Adrenal gland (tissue), 5 donors: ENCODE results near the gene SELENOO.

Experiments used
- POLR2A ChIP-seq, 2 donors: fragments of 450-650 bp; IDR thresholded peaks; one replicate each; pipeline ENCODE4 v1.6.1; 2017; ENCODE audit warnings: antibody characterized with exemption in 2 of 2, mild to moderate bottlenecking in 2 of 2, moderate library complexity in 1 of 2
- TF ChIP-seq, protein P1 (sequence below), 6 experiments: fragments of 450-650 bp in 4 of 6; fragments of 200-600 bp in 2 of 6; sonication (generic) in 1 of 6; IDR thresholded peaks; 1 replicate in 5 of 6; 2 replicates in 1 of 6; pipeline versions ENCODE4 v1.5.1 to v1.8.0; 2016 to 2021; ENCODE audit warnings: antibody characterized with exemption in 6 of 6, mild to moderate bottlenecking in 2 of 6, moderate library complexity in 1 of 6
- donor health status: DM: no; HTN: no; CAD: no.

GRCh38 chr22:50174382-50175190 lies 26.2 kb upstream of the SELENOO start:
- TF ChIP-seq, protein P1, sequence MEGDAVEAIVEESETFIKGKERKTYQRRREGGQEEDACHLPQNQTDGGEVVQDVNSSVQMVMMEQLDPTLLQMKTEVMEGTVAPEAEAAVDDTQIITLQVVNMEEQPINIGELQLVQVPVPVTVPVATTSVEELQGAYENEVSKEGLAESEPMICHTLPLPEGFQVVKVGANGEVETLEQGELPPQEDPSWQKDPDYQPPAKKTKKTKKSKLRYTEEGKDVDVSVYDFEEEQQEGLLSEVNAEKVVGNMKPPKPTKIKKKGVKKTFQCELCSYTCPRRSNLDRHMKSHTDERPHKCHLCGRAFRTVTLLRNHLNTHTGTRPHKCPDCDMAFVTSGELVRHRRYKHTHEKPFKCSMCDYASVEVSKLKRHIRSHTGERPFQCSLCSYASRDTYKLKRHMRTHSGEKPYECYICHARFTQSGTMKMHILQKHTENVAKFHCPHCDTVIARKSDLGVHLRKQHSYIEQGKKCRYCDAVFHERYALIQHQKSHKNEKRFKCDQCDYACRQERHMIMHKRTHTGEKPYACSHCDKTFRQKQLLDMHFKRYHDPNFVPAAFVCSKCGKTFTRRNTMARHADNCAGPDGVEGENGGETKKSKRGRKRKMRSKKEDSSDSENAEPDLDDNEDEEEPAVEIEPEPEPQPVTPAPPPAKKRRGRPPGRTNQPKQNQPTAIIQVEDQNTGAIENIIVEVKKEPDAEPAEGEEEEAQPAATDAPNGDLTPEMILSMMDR (IDR thresholded peaks at IDR 0.05), result no peak
- no peak for TF ChIP-seq POLR2A (IDR thresholded peaks at IDR 0.05)
